K562 (cell line): ENCODE measurements around the gene GNPTAB. TPM values are rescaled to one million over a fixed set of nuclear protein-coding genes. Genes with fewer than 3 reads are reported as not detected.
A peak's percentile ranks its signal among the peaks of the same experiment; 100 is the strongest.

Experiments used
- BDP1 ChIP-seq: IDR thresholded peaks from 3 replicates; pipeline ENCODE4 v1.6.1; 2011; ENCODE audit not compliant: insufficient read length, insufficient read depth
- BRF1 ChIP-seq: IDR thresholded peaks from 3 replicates; pipeline ENCODE4 v1.6.1; 2011; ENCODE audit warnings: borderline replicate concordance, mild to moderate bottlenecking; ENCODE audit not compliant: insufficient read length; ENCODE audit errors: extremely low read depth
- CREB1 ChIP-seq, 2 experiments: sonication (generic) in 1 of 2; formaldehyde crosslinking in 1 of 2; IDR thresholded peaks; 2 replicates each; pipeline versions ENCODE4 v1.6.1 to v1.8.0; 2012 to 2022; ENCODE audit warnings: inconsistent platforms in 1 of 2, mild to moderate bottlenecking in 1 of 2, missing genetic modification reagents in 1 of 2, moderate library complexity in 1 of 2
- ETV5 ChIP-seq: sonication (generic); formaldehyde crosslinking; IDR thresholded peaks from 2 replicates; pipeline ENCODE4 v1.4.0; 2020; ENCODE audit warnings: low read depth, mild to moderate bottlenecking, missing genetic modification reagents
- GATAD2A ChIP-seq: fragments of 450-650 bp; IDR thresholded peaks from 2 replicates; pipeline ENCODE4 v1.6.1; 2017
- HLTF ChIP-seq: fragments of 450-650 bp; IDR thresholded peaks from 2 replicates; pipeline ENCODE4 v1.6.1; 2016
- HNRNPUL1 ChIP-seq: fragments of 200-400 bp; formaldehyde crosslinking; IDR thresholded peaks from 2 replicates; pipeline ENCODE4 v1.6.1; 2017; ENCODE audit warnings: low read length
- JUND ChIP-seq, 2 experiments: IDR thresholded peaks; 2 replicates in 1 of 2; 3 replicates in 1 of 2; pipeline ENCODE4 v1.6.1; 2011; ENCODE audit warnings: borderline replicate concordance in 2 of 2, low read depth in 2 of 2, low read length in 2 of 2, improper control_type of control experiment in 1 of 2, missing biosample characterization in 1 of 2, missing genetic modification characterization in 1 of 2, missing genetic modification reagents in 1 of 2
- KDM4B ChIP-seq, 2 experiments: fragments of 450-650 bp in 1 of 2; sonication (generic) in 1 of 2; IDR thresholded peaks; 2 replicates each; pipeline ENCODE4 v1.6.1; 2016 to 2017; ENCODE audit warnings: borderline replicate concordance in 2 of 2, antibody characterized with exemption in 1 of 2, low read depth in 1 of 2, mild to moderate bottlenecking in 1 of 2
- KHSRP ChIP-seq: fragments of 450-650 bp; IDR thresholded peaks from 2 replicates; pipeline ENCODE4 v1.6.1; 2017
- MAZ ChIP-seq, 2 experiments: fragments of 450-650 bp in 1 of 2; sonication (generic) in 1 of 2; formaldehyde crosslinking; IDR thresholded peaks in 1 of 2; conservative IDR thresholded peaks in 1 of 2; 2 replicates each; pipeline versions ENCODE4 v1.4.0 to v1.5.0; 2020; ENCODE audit warnings: mild to moderate bottlenecking in 1 of 2, missing genetic modification reagents in 1 of 2
- RCOR1 ChIP-seq, 2 experiments: IDR thresholded peaks; 2 replicates each; pipeline ENCODE4 v1.6.1; 2012; ENCODE audit warnings: low read depth in 2 of 2, low read length in 2 of 2, borderline replicate concordance in 1 of 2, improper control_type of control experiment in 1 of 2
- SMAD3 ChIP-seq: fragments of 450-650 bp; formaldehyde crosslinking; conservative IDR thresholded peaks from 2 replicates; pipeline ENCODE4 v1.4.0; 2020; ENCODE audit warnings: mild to moderate bottlenecking
- SMAD4 ChIP-seq: fragments of 250-450 bp; sonication (Bioruptor Pico); conservative IDR thresholded peaks from 2 replicates; pipeline ENCODE4 v1.8.0; 2021; ENCODE audit warnings: inconsistent platforms, mild to moderate bottlenecking, moderate library complexity
- SUPT5H ChIP-seq: fragments of 450-650 bp; IDR thresholded peaks from 2 replicates; pipeline ENCODE4 v1.6.1; 2016
- TCF3 ChIP-seq: sonication (generic); formaldehyde crosslinking; IDR thresholded peaks from 2 replicates; pipeline ENCODE4 v1.4.0; 2020; ENCODE audit warnings: mild to moderate bottlenecking, missing genetic modification reagents
- YY1 ChIP-seq, 3 experiments: IDR thresholded peaks; 2 replicates each; pipeline ENCODE4 v1.6.1; 2011; ENCODE audit warnings: low read length in 2 of 3, mild to moderate bottlenecking in 2 of 3, moderate library complexity in 2 of 3, borderline replicate concordance in 1 of 3, control low read depth in 1 of 3, low read depth in 1 of 3; ENCODE audit not compliant: insufficient read depth in 3 of 3, insufficient replicate concordance in 2 of 3, control insufficient read depth in 1 of 3, insufficient read length in 1 of 3; ENCODE audit errors: extremely low read depth in 1 of 3
- ZBED1 ChIP-seq: IDR thresholded peaks from 2 replicates; pipeline ENCODE4 v1.6.1; 2014
- ZNF12 ChIP-seq: sonication (generic); formaldehyde crosslinking; IDR thresholded peaks from 2 replicates; pipeline ENCODE4 v1.4.0; 2020; ENCODE audit warnings: mild to moderate bottlenecking, missing genetic modification reagents
- ZSCAN32 ChIP-seq: fragments of 450-650 bp; formaldehyde crosslinking; IDR thresholded peaks from 2 replicates; pipeline ENCODE4 v1.4.0; 2020; ENCODE audit warnings: mild to moderate bottlenecking, moderate library complexity
- polyA plus RNA-seq, 8 experiments: library from polyadenylated mRNA; depleted of rRNA in 4 of 8; stranded (reverse) in 5 of 8; unstranded in 3 of 8; fragments of >200 nt; fragmentation: Nextera tagmentation in 2 of 8; fragmentation: Illumina TruSeq in 1 of 8; extraction: Ambion mirVana in 2 of 8; extraction: Trizol in 1 of 8; gene quantifications; 2 replicates each; pipeline versions ENCODE4 v1.2.1 to v1.2.3, GENCODE V29; 2011 to 2014; ENCODE audit warnings: inconsistent platforms in 1 of 8, missing spikeins in 1 of 8
- total RNA-seq, 7 experiments: library from RNA; depleted of rRNA in 6 of 7; stranded (reverse); fragments of >200 nt in 6 of 7; fragmentation: Illumina TruSeq in 2 of 7; extraction: Trizol in 2 of 7; gene quantifications; 2 replicates each; pipeline versions ENCODE4 v1.2.1 to v1.2.3, GENCODE V29; 2011 to 2021; ENCODE audit warnings: low replicate concordance in 1 of 7
- TF ChIP-seq, protein P1 (sequence below): fragments of 450-650 bp; IDR thresholded peaks from 2 replicates; pipeline ENCODE4 v1.6.1; 2016; ENCODE audit warnings: low read depth, mild to moderate bottlenecking, moderate library complexity
- TF ChIP-seq, protein P2 (sequence below): sonication (generic); formaldehyde crosslinking; IDR thresholded peaks from 2 replicates; pipeline ENCODE4 v1.8.0; 2023; ENCODE audit warnings: mild to moderate bottlenecking, missing genetic modification reagents
- TF ChIP-seq, protein P3 (sequence below): fragments of 450-650 bp; IDR thresholded peaks from 2 replicates; pipeline ENCODE4 v1.6.1; 2014; ENCODE audit warnings: low read depth, mild to moderate bottlenecking, moderate library complexity, borderline replicate concordance

Gene GNPTAB
- total and polyA plus RNA-seq, 9 of the 15 experiments (the other 6 are each of a cell fraction or from before 2014, with no cell fraction given) = 5.9 to 23.2 (median 19.3) TPM

DNA sequence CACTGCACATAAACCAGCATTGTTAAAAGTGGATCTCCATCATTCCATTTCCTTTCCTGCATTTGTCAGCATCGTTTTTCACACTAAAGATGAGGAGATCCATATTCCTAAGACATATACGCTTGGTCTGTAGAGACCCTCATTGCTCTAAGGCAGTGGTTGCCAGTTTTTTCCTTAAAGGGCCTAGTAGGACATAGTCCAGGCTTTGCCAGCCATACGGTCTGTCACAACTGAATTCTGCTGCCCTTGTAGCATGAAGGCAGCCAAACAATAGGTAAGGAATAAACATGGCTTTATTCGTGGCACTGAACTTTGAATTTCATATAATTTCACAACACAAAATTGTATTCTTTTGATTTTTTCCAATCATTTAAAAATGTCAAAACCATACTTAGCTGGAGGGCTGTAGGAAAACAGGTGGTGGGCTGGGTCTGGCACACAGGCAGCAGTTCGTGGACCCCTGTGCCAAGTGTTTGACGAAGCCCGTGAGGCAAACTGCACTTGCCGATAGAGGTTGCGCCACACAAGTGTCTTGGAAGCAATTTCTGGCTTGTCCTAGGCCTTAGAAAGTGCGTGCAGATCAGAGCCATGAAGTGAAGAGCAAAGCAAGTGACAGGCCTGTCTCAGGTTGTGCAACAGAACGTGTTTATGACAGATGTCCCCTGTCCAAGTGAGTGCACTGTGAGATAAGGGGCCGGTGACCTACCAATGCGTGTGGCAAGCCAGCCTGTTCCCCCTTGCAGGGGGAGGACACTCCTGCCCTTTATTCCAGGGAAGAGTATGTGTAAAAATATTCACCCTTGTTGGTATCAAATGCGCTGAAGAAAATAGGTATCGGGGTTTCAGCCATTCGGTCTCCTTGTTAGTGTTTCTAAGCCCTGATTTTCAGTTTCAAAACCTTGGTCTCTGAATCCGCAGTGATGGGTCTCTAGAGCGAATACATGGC is 134.2 kb downstream of the GNPTAB start (continued):
- peak in 1 of 2 experiments; percentile 62; a peak in 3 of 4 replicates for TF ChIP-seq MAZ (CRISPR knock-in tag; conservative IDR thresholded peaks at IDR 0.05 in 1 of 2, IDR thresholded peaks at IDR 0.05 in 1 of 2)
- TF ChIP-seq ZBED1 = no peak
- TF ChIP-seq CREB1 (IDR thresholded peaks at IDR 0.05) = peak; percentile 73
- TF ChIP-seq CREB1 (CRISPR knock-in tag; IDR thresholded peaks at IDR 0.05) = no peak; the same call in none of the 2 replicates
- TF ChIP-seq SUPT5H = no peak
- 0 out of 2 replicates have a peak, but pooled peaks have one; percentile 13 for TF ChIP-seq HLTF
- no peak for TF ChIP-seq ZNF12 (CRISPR knock-in tag)
- peak in 1 of 2 experiments; percentile 88; a peak in 3 of 4 replicates for TF ChIP-seq RCOR1 (IDR thresholded peaks at IDR 0.05; ENCODE audit: borderline replicate concordance in 1 of 2, low read depth in 2 of 2, low read length in 2 of 2)
- TF ChIP-seq BRF1 = no peak
- no peak for TF ChIP-seq KHSRP
- no peak for TF ChIP-seq ETV5 (CRISPR knock-in tag)
- TF ChIP-seq, protein P1, sequence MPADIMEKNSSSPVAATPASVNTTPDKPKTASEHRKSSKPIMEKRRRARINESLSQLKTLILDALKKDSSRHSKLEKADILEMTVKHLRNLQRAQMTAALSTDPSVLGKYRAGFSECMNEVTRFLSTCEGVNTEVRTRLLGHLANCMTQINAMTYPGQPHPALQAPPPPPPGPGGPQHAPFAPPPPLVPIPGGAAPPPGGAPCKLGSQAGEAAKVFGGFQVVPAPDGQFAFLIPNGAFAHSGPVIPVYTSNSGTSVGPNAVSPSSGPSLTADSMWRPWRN = peak; percentile 88
- 0 out of 4 replicates have a peak, but pooled peaks of 1 of the 2 experiments have one; percentile 40 for TF ChIP-seq KDM4B (IDR thresholded peaks at IDR 0.05; ENCODE audit: borderline replicate concordance in 2 of 2, low read depth in 1 of 2)
- peak; percentile 69; the same call in 1 of the 2 replicates for TF ChIP-seq GATAD2A
- TF ChIP-seq TCF3 (CRISPR knock-in tag) = peak; percentile 96
- no peak for TF ChIP-seq BDP1
- peak in 1 of 3 experiments; percentile 29 for TF ChIP-seq YY1 (IDR thresholded peaks at IDR 0.05; ENCODE audit: borderline replicate concordance in 1 of 3, control insufficient read depth in 1 of 3, extremely low read depth in 1 of 3, insufficient read depth in 3 of 3, insufficient read length in 1 of 3, insufficient replicate concordance in 2 of 3, low read depth in 1 of 3, low read length in 2 of 3)
- no peak for TF ChIP-seq ZSCAN32 (CRISPR knock-in tag)
- 0 out of 2 replicates have a peak, but pooled peaks have one; percentile 66 for TF ChIP-seq SMAD3 (CRISPR knock-in tag)
- TF ChIP-seq, protein P2, sequence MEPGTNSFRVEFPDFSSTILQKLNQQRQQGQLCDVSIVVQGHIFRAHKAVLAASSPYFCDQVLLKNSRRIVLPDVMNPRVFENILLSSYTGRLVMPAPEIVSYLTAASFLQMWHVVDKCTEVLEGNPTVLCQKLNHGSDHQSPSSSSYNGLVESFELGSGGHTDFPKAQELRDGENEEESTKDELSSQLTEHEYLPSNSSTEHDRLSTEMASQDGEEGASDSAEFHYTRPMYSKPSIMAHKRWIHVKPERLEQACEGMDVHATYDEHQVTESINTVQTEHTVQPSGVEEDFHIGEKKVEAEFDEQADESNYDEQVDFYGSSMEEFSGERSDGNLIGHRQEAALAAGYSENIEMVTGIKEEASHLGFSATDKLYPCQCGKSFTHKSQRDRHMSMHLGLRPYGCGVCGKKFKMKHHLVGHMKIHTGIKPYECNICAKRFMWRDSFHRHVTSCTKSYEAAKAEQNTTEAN (CRISPR knock-in tag) = no peak
- TF ChIP-seq JUND (IDR thresholded peaks at IDR 0.05; ENCODE audit: borderline replicate concordance, low read depth, low read length) = peak; percentile 79
- TF ChIP-seq JUND (tag; IDR thresholded peaks at IDR 0.05; ENCODE audit: borderline replicate concordance, low read depth, low read length) = peak; percentile 64; the same call in 1 of the 3 replicates
- TF ChIP-seq HNRNPUL1 = no peak
- peak; percentile 83 for TF ChIP-seq SMAD4 (CRISPR knock-in tag)
- TF ChIP-seq, protein P3, sequence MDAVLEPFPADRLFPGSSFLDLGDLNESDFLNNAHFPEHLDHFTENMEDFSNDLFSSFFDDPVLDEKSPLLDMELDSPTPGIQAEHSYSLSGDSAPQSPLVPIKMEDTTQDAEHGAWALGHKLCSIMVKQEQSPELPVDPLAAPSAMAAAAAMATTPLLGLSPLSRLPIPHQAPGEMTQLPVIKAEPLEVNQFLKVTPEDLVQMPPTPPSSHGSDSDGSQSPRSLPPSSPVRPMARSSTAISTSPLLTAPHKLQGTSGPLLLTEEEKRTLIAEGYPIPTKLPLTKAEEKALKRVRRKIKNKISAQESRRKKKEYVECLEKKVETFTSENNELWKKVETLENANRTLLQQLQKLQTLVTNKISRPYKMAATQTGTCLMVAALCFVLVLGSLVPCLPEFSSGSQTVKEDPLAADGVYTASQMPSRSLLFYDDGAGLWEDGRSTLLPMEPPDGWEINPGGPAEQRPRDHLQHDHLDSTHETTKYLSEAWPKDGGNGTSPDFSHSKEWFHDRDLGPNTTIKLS = peak; percentile 37; the same call in 1 of the 2 replicates
